Prostate gland (tissue), 2 donors: ENCODE data around the gene IQGAP3.

ENCODE experiments used
- POLR2A ChIP-seq: fragments of 450-650 bp; IDR thresholded peaks from one replicate; pipeline ENCODE4 v1.6.1; 2016; ENCODE audit warnings: antibody characterized with exemption, mild to moderate bottlenecking
- TF ChIP-seq, protein P1 (sequence below), 4 experiments: fragments of 200-600 bp in 2 of 4; fragments of 450-650 bp in 2 of 4; sonication (generic) in 2 of 4; IDR thresholded peaks; 1 replicate in 3 of 4; 2 replicates in 1 of 4; pipeline ENCODE4 v1.5.1; 2016 to 2019; ENCODE audit warnings: antibody characterized with exemption in 4 of 4, mild to moderate bottlenecking in 2 of 4, moderate library complexity in 2 of 4

DNA sequence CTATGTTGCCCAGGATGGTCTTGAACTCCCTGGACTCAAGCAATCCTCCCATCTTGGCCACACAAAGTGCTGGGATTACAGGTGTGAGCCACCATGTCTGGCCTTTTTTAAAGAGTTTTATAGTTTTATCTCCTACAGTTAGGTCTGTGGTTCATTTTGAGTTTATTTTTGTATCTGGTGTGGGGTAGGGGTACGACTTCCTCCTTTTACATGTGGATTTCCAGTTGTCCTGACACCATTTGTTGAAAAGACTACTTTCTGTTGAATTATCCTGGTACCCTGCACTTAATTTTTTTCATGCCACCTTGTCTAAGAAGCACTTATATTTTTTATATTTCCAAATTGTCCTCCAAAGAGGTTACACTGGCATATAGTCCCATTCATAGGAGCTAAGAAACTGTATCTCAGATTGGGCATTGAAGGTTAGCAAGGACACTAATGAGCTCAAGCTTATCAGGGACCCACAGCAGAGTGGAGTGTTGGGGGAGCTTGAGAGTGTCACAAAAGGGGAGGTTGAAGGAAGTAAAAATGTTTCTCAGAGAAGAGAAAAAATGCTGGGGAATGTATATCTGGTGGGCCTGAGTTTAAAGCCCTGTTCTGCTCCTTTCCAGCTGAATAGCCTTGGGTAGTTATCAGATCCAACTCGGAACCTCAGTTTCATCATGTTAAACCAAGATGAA lies 48.4 kb downstream of the IQGAP3 start:
- TF ChIP-seq, protein P1, sequence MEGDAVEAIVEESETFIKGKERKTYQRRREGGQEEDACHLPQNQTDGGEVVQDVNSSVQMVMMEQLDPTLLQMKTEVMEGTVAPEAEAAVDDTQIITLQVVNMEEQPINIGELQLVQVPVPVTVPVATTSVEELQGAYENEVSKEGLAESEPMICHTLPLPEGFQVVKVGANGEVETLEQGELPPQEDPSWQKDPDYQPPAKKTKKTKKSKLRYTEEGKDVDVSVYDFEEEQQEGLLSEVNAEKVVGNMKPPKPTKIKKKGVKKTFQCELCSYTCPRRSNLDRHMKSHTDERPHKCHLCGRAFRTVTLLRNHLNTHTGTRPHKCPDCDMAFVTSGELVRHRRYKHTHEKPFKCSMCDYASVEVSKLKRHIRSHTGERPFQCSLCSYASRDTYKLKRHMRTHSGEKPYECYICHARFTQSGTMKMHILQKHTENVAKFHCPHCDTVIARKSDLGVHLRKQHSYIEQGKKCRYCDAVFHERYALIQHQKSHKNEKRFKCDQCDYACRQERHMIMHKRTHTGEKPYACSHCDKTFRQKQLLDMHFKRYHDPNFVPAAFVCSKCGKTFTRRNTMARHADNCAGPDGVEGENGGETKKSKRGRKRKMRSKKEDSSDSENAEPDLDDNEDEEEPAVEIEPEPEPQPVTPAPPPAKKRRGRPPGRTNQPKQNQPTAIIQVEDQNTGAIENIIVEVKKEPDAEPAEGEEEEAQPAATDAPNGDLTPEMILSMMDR (IDR thresholded peaks at IDR 0.05): no peak
- TF ChIP-seq POLR2A: no peak
